ENCODE measurements around the gene PSMB7. TPM values are rescaled to one million over a fixed set of nuclear protein-coding genes. Genes with fewer than 3 reads are reported as not detected.

PSMB7 gene
- total and polyA plus RNA-seq, 2 of the 13 experiments (the other 11 are each of a cell fraction or from before 2014, with no cell fraction given) = 259 to 291 TPM

- TF ChIP-seq ZNF816 (CRISPR knock-in tag; IDR thresholded peaks at IDR 0.05; ENCODE audit: borderline replicate concordance) = no peak
- no peak for TF ChIP-seq PITX1 (CRISPR knock-in tag; IDR thresholded peaks at IDR 0.05)
- TF ChIP-seq MIER2 (CRISPR knock-in tag; IDR thresholded peaks at IDR 0.05) = no peak
- no peak for TF ChIP-seq SMAD3 (CRISPR knock-in tag; IDR thresholded peaks at IDR 0.05)
- no peak for TF ChIP-seq TFDP2 (CRISPR knock-in tag; IDR thresholded peaks at IDR 0.05)
- TF ChIP-seq GABPB1 (CRISPR knock-in tag; IDR thresholded peaks at IDR 0.05) = peak; percentile 16; the same call in 1 of the 2 replicates
- TF ChIP-seq KLF9 (CRISPR knock-in tag; IDR thresholded peaks at IDR 0.05; ENCODE audit: low read depth) = 0 out of 2 replicates have a peak, but pooled peaks have one; percentile 62
- peak; percentile 82 for TF ChIP-seq CTCF (CRISPR knock-in tag; IDR thresholded peaks at IDR 0.05)
- TF ChIP-seq BORCS8-MEF2B (CRISPR knock-in tag; IDR thresholded peaks at IDR 0.05) = 0 out of 2 replicates have a peak, but pooled peaks have one; percentile 23
- peak; percentile 52 for TF ChIP-seq AGO2 (optimal IDR thresholded peaks at IDR 0.05; ENCODE audit: low read depth, low read length)
- peak; percentile 89 for TF ChIP-seq SMC3 (IDR thresholded peaks at IDR 0.05; ENCODE audit: low read length)
- TF ChIP-seq ZNF280B (CRISPR knock-in tag; IDR thresholded peaks at IDR 0.05; ENCODE audit: borderline replicate concordance) = no peak
- no peak for TF ChIP-seq NRL (CRISPR knock-in tag; IDR thresholded peaks at IDR 0.05; ENCODE audit: borderline replicate concordance)
- no peak for TF ChIP-seq NFE2L1 (CRISPR knock-in tag; IDR thresholded peaks at IDR 0.05; ENCODE audit: borderline replicate concordance)
- TF ChIP-seq CBX5 (CRISPR knock-in tag; IDR thresholded peaks at IDR 0.05; ENCODE audit: borderline replicate concordance) = no peak
- peak; percentile 70; the same call in 1 of the 2 replicates for TF ChIP-seq ZNF121 (CRISPR knock-in tag; IDR thresholded peaks at IDR 0.05)
- no peak for TF ChIP-seq NFKBIZ (CRISPR knock-in tag; IDR thresholded peaks at IDR 0.05)
- TF ChIP-seq STAG1 (CRISPR knock-in tag; IDR thresholded peaks at IDR 0.05) = peak; percentile 77
- TF ChIP-seq NCOA5 (CRISPR knock-in tag; IDR thresholded peaks at IDR 0.05) = no peak
- no peak for TF ChIP-seq CENPT (CRISPR knock-in tag; IDR thresholded peaks at IDR 0.05; ENCODE audit: low read depth)
- no peak for TF ChIP-seq AFF4 (CRISPR knock-in tag; IDR thresholded peaks at IDR 0.05)
These were observed 94.9 kb downstream of the PSMB7 start (continued) for GRCh38 chr9:124320062-124320973.
